ENCODE measurements around the gene RUNX3. TPM values are rescaled to one million over a fixed set of nuclear protein-coding genes. Genes with fewer than 3 reads are reported as not detected.

The RUNX3 gene
- total and polyA plus RNA-seq, 7 donors: 0.36 to 18.0 (median 1.2) TPM; not detected in 1

DNA sequence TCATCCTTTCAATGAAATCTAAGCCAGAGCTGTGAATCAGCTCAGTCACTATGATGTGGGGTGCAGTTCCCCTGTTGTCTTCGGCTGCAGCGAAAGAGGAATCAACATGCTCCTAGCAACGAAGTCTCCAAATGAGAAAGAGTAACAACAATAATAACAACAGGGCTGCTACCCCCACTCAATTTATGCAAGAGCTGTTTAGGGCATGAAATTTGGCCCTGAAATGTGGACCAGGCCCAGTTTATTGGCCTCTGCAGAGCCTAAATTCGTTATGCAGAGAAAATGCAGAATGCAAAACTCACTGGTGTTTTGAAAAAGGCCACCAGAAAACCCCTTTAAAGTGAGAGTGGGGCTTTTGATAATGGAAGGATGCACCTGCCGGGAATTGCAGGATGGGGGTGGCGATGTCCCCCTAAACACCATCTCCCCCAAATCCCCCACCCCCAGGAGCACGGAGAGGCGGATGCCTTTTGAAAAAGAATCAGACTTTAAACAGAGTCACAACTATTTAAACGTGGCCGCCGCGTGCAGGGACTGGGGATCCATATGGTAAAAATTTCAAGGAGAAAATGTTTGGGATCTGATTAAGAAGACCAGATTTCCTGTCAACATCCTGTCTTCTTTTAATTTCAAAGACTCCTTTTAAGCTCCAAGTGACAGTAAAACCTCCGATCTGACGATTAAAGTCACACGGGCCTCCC, 1.9 kb downstream of the RUNX3 start:
- Histone ChIP-seq H3K27ac (no peak overlapping the region), H3K4me1 (peaks cover 0 to 62% (median 45%) of the 10 kb centered on the region in 4 donors), H3K36me3 (no peaks in the 10 kb centered on the region), H3K9me3 (no peaks in the 10 kb centered on the region), H3K27me3 (peaks cover 62 to 96% (median 84%) of the 10 kb centered on the region in 3 donors), H3K4me3 (peak overlapping the region in 2 of 4 donors; percentile 20 to 44)
- intact Hi-C loops (cut with DNase I): no loop called here
- 5 to 10% methylated on average over 15 of the region's 15 CpGs for WGBS, 2 donors
- no peak for DNase-seq
- TF ChIP-seq CTCF (IDR thresholded peaks at IDR 0.05) (no peak), POLR2A (IDR thresholded peaks at IDR 0.05) (no peak), POLR2AphosphoS5 (IDR thresholded peaks at IDR 0.05) (peak in 3 of 4 donors; percentile 68 to 81 (median 71)), EP300 (IDR thresholded peaks at IDR 0.05) (no peak)

GRCh38 chr1:24927473-24927872, 2.6 kb downstream of the RUNX3 start:
- intact Hi-C loops (cut with DNase I): no loop called here
- Histone ChIP-seq H3K9me3 (no peaks in the 10 kb centered on the region), H3K27me3 (peaks cover 56 to 89% (median 77%) of the 10 kb centered on the region in 3 donors), H3K4me1 (peaks cover 0 to 59% (median 44%) of the 10 kb centered on the region in 4 donors), H3K27ac (no peak overlapping the region), H3K4me3 (no peak overlapping the region), H3K36me3 (no peaks in the 10 kb centered on the region)
- DNase-seq: no peak
- WGBS, 2 donors: 37 to 50% methylated on average over 17 of the region's 17 CpGs
- TF ChIP-seq CTCF (IDR thresholded peaks at IDR 0.05) (no peak), POLR2A (IDR thresholded peaks at IDR 0.05) (no peak), EP300 (IDR thresholded peaks at IDR 0.05) (no peak), POLR2AphosphoS5 (IDR thresholded peaks at IDR 0.05) (no peak)

DNA sequence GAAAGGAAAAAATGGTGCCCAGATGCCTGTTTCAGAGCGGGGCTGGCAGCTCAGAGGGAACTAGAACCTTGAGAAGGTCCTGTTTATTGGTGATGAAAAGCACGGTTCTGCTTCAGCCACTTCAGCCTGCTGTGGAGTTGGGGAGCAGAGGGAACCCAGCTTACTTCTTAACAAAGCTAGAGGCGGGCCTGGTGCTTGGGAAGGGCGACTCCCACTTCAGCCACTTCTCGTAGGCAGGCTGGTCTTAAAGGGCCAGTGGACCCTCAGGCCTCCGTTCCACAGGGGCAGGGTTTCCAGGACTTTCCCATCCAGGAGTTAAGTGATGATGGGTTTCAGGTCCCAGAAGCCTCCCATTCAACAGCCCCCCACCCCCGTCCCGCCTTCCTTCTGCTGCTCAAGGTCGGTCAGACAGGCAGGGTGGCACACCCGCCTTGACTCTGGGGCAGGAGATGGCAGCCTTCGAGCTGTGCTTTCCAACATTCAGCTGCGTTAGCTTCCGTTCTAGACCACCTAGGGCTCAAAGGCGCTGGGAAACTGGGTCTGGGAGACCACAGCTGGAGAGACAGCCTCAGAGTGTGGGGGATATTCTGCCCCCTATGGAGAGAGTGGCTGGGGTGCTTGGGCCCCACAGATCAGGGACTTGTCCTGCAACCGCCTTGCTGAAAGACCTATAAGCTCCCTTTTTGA, 3.4 kb downstream of the RUNX3 start:
- no peaks in the 10 kb centered on the region for H3K9me3 ChIP-seq
- peak; percentile 55 for DNase-seq
- H3K36me3 ChIP-seq: no peaks in the 10 kb centered on the region
- 9 to 32% methylated on average over 15 of the region's 15 CpGs for WGBS, 2 donors
- peaks cover 50 to 81% (median 70%) of the 10 kb centered on the region in 3 donors for H3K27me3 ChIP-seq
- intact Hi-C loops (cut with DNase I): no loop called here
- no peak overlapping the region for H3K27ac ChIP-seq
- TF ChIP-seq POLR2A (IDR thresholded peaks at IDR 0.05) (no peak), CTCF (IDR thresholded peaks at IDR 0.05) (no peak), POLR2AphosphoS5 (IDR thresholded peaks at IDR 0.05) (no peak), EP300 (IDR thresholded peaks at IDR 0.05) (no peak)
- H3K4me1 ChIP-seq: peaks cover 0 to 52% (median 36%) of the 10 kb centered on the region in 4 donors
- H3K4me3 ChIP-seq: no peak overlapping the region

- Histone ChIP-seq H3K9me3 (no peaks in the 10 kb centered on the region), H3K36me3 (no peaks in the 10 kb centered on the region), H3K4me1 (peaks cover 0 to 44% (median 30%) of the 10 kb centered on the region in 4 donors), H3K4me3 (no peak overlapping the region), H3K27ac (no peak overlapping the region), H3K27me3 (peaks cover 43 to 74% (median 62%) of the 10 kb centered on the region in 3 donors)
- WGBS, 2 donors: 39 to 63% methylated on average over 10 of the region's 10 CpGs
- intact Hi-C loops (cut with DNase I): no loop called here
- TF ChIP-seq POLR2AphosphoS5 (IDR thresholded peaks at IDR 0.05) (no peak), EP300 (IDR thresholded peaks at IDR 0.05) (no peak)
- no peak for DNase-seq
Observed at GRCh38 chr1:24925963-24926362, 4.1 kb downstream of the RUNX3 start.

DNA sequence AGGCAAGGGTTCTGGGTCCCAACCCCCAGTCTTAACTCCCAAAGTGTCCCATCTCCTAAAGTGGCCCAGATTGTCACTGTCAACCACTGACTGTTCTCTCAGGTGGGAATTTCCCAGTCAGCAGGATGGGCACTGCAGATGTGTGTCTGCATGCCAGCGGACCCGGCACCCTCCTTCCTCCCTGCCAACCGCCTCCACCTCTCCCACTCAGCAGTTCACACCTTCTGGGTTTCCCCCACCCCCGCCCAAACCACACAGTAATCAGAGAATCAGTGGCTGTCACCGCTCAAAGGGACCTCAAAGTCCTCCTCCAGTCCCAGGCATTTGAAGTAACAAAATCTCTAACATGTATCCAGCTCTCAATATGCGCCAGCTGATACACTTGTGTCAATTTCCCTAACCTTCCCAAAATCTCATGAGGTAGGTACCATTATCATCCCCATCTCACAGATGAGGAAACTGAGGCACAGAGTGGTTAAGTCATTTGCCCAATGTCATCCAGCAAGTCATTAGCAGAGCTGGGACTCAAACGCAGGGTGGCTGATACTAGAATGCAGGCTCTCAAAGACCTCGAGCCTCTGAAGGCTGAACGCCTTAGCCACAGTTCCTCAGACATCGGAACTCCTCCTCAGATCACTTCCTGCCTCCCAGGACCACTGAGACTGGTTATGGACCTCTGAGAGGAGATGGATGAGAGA, 4.8 kb downstream of the RUNX3 start:
- Histone ChIP-seq H3K9me3 (no peaks in the 10 kb centered on the region), H3K4me3 (no peak overlapping the region), H3K4me1 (peaks cover 0 to 37% (median 23%) of the 10 kb centered on the region in 4 donors), H3K36me3 (no peaks in the 10 kb centered on the region), H3K27me3 (peaks cover 35 to 67% (median 55%) of the 10 kb centered on the region in 3 donors), H3K27ac (no peak overlapping the region)
- DNase-seq: no peak
- intact Hi-C loops (cut with DNase I): no loop called here
- 40 to 51% methylated on average over 10 of the region's 10 CpGs for WGBS, 2 donors
- TF ChIP-seq CTCF (IDR thresholded peaks at IDR 0.05): no peak
- TF ChIP-seq POLR2AphosphoS5 (IDR thresholded peaks at IDR 0.05): no peak
- no peak for TF ChIP-seq EP300 (IDR thresholded peaks at IDR 0.05)
- TF ChIP-seq POLR2A (IDR thresholded peaks at IDR 0.05): no peak

Measured in sigmoid colon (tissue), 7 donors.